Measurements from ENCODE around the gene CFAP119.

Gene CFAP119

DNA sequence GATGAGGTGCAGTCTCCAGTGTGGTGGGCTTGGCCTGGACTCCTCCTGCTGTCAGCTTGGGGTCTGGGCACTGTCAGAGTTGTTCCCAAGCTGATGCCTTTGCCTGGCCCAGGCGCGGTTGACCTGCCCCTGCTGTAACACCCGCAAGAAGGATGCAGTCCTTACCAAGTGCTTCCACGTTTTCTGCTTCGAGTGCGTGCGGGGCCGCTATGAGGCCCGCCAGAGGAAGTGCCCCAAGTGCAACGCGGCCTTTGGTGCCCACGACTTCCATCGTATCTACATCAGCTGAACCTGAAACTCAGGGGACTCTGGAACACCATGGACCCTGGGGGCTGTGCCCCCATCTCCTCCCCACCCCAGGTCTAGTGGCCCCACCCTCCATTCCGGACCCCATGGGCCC, 12.0 kb upstream of the CFAP119 start:
- TF ChIP-seq, protein P1, sequence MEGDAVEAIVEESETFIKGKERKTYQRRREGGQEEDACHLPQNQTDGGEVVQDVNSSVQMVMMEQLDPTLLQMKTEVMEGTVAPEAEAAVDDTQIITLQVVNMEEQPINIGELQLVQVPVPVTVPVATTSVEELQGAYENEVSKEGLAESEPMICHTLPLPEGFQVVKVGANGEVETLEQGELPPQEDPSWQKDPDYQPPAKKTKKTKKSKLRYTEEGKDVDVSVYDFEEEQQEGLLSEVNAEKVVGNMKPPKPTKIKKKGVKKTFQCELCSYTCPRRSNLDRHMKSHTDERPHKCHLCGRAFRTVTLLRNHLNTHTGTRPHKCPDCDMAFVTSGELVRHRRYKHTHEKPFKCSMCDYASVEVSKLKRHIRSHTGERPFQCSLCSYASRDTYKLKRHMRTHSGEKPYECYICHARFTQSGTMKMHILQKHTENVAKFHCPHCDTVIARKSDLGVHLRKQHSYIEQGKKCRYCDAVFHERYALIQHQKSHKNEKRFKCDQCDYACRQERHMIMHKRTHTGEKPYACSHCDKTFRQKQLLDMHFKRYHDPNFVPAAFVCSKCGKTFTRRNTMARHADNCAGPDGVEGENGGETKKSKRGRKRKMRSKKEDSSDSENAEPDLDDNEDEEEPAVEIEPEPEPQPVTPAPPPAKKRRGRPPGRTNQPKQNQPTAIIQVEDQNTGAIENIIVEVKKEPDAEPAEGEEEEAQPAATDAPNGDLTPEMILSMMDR (IDR thresholded peaks at IDR 0.05; ENCODE audit: borderline replicate concordance, insufficient read depth, low read depth, low read length): no peak

DNA sequence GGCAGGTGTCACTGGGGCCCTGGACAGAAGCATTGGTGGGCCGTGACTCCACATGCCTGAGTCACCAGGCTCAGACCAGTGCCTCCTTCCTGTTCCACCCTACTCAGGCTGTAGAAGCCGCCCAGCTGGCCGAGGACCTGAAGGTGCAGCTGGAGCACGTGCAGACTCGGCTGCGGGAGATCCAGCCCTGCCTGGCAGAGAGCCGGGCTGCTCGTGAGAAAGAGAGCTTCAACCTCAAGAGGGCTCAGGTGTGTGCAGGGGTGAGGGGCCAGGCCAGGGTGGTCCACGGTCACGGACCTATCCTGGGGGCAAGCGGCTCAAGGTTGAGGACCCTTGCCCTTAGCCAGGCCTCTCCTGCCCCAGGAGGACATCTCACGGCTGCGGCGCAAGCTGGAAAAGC, 9.9 kb upstream of the CFAP119 start:
- no peak overlapping the region for H3K4me3 ChIP-seq (ENCODE audit: low read depth, low read length)
- TF ChIP-seq, protein P1 (IDR thresholded peaks at IDR 0.05; ENCODE audit: borderline replicate concordance, insufficient read depth, low read depth, low read length): no peak

More for the DNA sequence above, 12.0 kb upstream of the CFAP119 start:
- no peak overlapping the region for H3K4me3 ChIP-seq (ENCODE audit: low read depth, low read length)

DNA sequence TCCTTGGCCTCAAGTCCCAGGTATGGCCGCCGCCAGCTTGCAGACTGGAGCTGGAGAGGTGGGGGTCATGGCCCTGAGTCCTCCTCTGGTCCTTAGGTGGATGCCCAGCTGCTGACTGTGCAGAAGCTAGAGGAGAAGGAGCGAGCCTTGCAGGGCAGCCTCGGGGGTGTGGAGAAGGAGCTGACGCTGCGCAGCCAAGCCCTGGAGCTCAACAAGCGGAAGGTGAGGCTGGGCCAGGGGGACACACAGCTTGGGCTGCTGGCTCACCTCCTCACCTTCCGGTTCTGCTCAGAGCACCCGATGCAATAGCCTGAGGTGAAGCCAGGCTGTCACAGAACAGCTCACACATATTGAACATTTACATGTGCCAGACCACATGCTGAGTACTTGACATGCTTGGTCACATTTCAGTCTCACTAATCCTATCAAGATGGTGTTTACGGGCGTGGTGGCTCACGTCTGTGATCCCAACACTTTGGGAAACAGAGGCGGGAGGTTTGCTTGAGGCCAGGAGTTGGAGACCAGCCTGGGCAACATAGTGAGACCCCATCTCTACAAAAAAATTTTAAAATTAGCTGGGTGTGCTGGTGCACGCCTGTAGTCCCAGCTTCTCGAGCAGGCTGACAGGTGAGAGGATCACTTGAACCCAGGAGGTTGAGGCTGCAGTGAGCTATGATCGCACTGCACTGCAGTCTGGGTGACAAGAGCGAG, 7.7 kb upstream of the CFAP119 start:
- TF ChIP-seq, protein P1 (IDR thresholded peaks at IDR 0.05; ENCODE audit: borderline replicate concordance, insufficient read depth, low read depth, low read length): no peak

DNA sequence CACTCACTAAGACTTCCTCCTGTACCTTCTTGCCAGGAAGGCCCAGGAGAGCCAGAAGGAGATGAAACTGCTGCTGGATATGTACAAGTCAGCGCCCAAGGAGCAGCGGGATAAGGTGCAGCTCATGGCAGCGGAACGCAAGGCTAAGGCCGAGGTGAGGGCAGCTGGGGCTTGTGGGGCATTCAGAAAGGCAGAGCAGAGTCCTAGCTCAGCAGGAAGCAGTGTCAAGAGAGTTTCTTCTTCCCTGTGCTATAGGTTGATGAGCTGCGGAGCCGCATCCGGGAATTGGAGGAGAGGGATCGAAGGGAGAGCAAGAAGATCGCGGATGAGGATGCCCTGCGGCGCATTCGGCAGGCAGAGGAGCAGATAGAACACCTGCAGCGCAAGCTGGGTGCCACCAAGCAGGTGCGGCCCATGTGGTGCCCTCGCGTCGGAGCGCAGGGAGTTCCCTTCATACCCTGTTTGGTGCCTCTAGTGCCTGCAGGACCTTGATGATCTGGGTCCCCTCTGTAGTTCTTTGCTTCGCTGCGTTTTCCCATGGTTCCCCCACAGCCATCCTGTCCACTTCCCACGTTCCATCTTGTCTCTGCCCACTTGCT, 6.8 kb upstream of the CFAP119 start:
- TF ChIP-seq, protein P1 (IDR thresholded peaks at IDR 0.05; ENCODE audit: borderline replicate concordance, insufficient read depth, low read depth, low read length): no peak
- no peak overlapping the region for H3K4me3 ChIP-seq (ENCODE audit: low read depth, low read length)

More for the DNA sequence above, 7.7 kb upstream of the CFAP119 start:
- H3K4me3 ChIP-seq (ENCODE audit: low read depth, low read length): no peak overlapping the region

DNA sequence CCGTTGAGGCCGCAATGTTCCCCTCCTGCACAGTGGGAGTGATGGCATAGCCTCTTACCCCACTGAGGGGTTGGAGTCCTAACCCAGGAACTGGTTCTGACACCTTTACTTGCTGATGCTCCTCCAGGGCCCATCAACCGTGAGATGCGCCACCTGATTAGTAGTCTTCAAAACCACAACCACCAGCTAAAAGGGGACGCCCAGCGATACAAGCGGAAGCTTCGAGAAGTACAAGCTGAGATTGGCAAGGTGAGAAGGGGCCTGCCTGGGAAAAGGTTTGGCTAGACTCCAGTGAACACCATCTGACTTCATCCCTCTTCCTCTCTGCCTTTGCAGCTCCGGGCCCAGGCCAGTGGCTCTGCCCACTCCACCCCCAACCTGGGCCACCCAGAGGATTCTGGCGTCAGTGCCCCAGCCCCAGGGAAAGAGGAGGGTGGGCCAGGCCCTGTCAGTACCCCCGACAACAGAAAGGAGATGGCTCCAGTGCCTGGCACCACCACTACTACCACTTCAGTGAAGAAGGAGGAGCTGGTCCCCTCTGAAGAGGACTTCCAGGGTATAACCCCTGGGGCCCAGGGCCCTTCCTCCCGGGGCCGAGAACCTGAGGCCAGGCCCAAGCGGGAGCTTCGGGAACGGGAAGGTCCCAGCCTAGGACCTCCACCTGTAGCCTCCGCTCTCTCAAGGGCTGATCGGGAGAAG, 6.1 kb upstream of the CFAP119 start:
- TF ChIP-seq, protein P1 (IDR thresholded peaks at IDR 0.05; ENCODE audit: borderline replicate concordance, insufficient read depth, low read depth, low read length): no peak
- no peak overlapping the region for H3K4me3 ChIP-seq (ENCODE audit: low read depth, low read length)

DNA sequence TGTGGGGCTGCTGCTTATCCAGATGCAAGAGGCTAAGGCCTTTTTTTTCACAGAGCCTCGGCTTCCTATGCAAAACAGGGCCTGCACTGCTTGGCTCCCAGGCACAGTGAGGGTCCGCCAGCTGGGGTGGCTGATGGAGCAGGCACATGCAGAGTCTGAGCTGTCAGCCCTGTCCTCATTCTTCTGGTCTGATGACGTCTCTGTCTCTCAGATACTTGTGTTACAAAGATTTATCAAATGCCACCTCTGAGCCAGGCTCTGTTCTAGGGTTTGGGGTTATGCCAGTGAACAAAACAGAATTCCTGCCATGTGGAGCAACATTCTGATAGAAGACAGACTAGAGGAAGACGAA, 5.0 kb upstream of the CFAP119 start:
- no peak overlapping the region for H3K4me3 ChIP-seq (ENCODE audit: low read depth, low read length)
- TF ChIP-seq, protein P1 (IDR thresholded peaks at IDR 0.05; ENCODE audit: borderline replicate concordance, insufficient read depth, low read depth, low read length): no peak

Measured in GM12875 (cell line).